Forelimb muscle (tissue), 1 donor: ENCODE measurements around the gene KIF25. TPM values are rescaled to one million over a fixed set of nuclear protein-coding genes. Genes with fewer than 3 reads are reported as not detected.
"Not testable (repeated sequence)": the region's sequence is repeated elsewhere in the genome, so short reads cannot be mapped to it uniquely, and the experiment has no call there.

ENCODE experiments used
- DNase-seq: peaks from one replicate; pipeline ENCODE4 v3.0.0-alpha.2; 2013; ENCODE audit warnings: low read depth
- polyA plus RNA-seq: library from polyadenylated mRNA; unstranded; fragments of 120-200 nt; gene quantifications from one replicate; pipeline ENCODE4 v1.2.1, GENCODE V29; 2013; ENCODE audit not compliant: insufficient read length

The KIF25 gene
- polyA plus RNA-seq, 1 donor: 0.73 TPM

GRCh38 chr6:167993831-167994230 lies 3.6 kb upstream of the KIF25 start:
- DNase-seq: no peak

DNA sequence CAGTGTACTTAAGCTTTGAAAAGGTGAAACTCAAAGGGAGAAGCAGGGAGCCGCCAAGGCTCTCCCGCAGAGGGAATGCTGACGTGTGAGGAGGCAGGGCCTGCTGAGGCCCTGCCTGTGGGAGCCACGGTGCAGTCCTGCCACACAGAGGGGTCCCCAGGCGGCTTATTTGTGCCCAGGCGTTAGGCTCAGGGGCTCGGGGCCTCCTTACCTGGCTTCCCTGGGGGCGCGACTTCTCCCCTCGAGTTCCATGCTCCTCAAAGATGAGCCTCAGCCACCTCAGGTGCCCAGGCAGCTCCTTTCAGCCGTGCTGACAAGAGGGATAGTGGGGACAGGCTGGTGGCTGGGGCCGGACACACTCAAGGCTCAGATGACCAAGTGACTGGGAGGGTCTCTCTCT lies 2.2 kb upstream of the KIF25 start:
- no peak for DNase-seq

DNA sequence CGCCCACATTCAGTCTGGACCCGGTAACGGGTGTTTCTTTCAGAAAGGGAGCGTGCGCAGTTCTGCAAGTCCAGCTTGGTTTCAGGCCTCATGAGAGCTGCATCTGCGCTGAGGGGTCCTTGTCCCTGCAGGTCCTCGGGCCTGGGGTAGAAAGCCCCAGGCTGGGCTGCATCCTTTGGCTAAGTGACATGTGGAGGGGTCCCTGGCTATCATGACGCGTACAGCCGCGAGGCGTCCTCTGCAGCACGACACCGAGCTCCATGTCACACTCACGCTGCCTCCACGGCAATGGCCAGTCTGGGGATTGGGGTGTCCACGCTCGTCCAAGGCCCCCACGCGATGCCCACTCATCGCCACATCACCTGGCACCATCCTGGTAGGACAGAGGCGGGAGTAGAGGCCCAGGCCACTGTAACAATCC lies 1.7 kb upstream of the KIF25 start:
- no peak for DNase-seq

GRCh38 chr6:167996424-167997199 lies 859 bp upstream of the KIF25 start:
- no peak for DNase-seq

- no peak for DNase-seq
These were observed 744 bp downstream of the KIF25 start for GRCh38 chr6:167998215-167998614.

DNA sequence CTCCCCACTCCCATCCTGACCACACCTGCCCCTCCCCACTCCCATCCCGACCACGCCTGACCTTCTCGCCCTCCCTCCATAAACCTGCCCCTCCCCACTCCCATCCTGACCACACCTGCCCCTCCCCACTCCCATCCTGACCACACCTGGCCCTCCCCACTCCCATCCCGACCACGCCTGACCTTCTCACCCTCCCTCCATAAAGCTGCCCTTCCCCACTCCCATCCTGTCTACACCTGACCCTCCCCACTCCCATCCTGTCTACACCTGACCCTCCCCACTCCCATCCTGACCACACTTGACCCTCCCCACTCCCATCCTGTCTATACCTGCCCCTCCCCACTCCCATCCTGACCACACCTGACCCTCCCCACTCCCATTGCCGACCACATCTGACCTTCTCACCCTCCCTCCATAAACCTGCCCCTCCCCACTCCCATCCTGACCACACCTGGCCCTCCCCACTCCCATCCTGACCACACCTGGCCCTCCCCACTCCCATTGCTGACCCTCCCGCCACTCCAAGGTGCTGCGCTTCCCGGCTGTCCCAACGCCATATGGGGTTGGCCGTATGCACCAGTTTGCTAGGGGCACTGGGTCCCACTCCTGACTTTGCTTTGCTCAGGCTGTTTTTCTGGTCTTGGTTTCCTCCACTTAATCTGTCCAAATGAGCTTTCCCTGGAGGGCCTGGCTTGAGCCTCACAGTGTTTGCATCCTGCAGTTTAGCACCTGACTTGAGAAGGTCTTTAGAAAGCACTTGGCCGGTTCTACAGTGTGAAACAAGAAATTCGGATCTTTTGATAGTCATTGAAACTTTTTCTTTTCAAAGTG lies 2.9 kb downstream of the KIF25 start:
- DNase-seq: no peak

DNA sequence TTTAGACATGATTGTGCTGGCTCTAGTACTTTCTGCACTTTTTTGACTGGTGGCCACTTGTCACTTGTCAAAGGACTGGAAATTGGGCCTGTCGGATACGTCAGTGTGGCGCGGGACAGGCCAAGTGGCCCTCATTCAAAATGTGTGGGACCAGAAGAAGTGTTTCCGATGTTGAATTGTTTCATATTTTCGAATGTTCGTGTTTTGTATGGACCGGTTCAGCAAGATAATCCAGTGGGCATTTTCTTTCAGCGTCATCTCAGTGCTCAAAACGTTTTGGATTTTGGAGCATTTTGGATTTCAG lies 3.5 kb downstream of the KIF25 start:
- no peak for DNase-seq

DNA sequence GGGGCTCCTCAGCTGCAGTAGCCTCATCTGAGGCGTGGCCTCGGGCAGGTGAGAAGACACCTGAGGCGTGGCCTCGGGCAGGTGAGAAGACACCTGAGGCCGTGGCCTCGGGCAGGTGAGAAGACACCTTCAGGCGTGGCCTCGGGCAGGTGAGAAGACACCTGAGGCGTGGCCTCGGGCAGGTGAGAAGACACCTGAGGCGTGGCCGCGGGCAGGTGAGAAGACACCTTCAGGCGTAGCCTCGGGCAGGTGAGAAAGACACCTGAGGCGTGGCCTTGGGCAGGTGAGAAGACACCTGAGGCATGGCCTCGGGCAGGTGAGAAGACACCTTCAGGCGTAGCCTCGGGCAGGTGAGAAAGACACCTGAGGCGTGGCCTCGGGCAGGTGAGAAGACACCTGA lies 4.0 kb downstream of the KIF25 start:
- DNase-seq: not testable (repeated sequence)

DNA sequence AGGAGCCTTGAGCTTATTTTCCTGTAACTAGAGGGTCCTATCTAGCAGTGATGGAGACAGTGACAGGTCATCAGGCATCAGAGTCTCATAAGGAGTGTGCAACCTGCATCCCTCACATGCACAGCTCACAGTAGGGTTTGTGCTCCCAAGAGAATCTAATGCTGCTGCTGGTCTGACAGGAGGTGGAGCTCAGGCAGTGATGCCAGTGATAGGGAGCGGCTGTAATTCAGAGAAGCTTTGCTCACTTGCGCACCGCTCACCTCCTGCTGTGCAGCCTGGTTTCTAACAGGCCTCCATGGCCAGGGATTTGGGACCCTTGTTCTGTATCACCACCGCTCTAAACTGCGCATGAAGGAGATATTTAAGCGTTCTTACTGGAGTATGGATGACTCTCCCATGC lies 5.3 kb downstream of the KIF25 start:
- no peak for DNase-seq

DNA sequence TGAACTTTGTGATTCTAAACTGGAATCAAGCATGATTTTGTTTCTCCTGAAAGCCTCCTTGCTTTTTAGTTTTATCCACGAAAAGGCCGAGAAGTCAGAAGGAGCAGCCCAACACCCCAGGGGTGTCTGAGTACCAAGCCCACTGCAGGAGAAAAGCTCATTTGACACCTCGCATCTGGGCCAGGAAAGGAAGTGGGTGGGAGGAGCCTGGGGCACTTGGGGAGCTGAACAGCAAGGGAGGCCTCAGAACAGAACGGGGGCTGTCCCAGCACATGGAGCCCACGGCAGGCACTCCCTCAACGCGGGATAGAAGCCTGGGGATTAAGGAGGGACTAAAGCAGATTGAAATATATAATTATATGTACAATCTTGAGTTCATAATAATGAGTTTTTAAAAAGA lies 6.6 kb downstream of the KIF25 start:
- no peak for DNase-seq

- no peak for DNase-seq
These were observed 7.5 kb downstream of the KIF25 start for GRCh38 chr6:168004945-168005344.

DNA sequence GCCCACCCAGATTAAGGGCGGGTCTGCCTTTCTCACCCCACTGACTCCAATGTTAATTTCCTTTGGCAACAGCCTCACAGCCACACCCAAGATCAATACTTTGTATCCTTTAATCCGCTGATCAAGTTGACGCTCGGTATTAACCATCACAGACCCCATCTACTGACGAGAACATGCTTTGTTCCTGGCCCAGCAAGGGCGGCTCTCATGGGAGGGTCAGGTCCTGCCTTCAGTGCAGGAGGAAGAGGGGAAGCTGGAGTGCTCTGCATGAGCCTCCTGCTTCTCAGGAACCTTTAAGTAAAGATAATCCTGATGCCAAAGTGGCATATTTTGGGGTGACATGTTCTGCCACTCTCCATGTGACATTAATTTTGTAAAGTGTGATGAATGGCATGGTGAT lies 8.3 kb downstream of the KIF25 start:
- no peak for DNase-seq

DNA sequence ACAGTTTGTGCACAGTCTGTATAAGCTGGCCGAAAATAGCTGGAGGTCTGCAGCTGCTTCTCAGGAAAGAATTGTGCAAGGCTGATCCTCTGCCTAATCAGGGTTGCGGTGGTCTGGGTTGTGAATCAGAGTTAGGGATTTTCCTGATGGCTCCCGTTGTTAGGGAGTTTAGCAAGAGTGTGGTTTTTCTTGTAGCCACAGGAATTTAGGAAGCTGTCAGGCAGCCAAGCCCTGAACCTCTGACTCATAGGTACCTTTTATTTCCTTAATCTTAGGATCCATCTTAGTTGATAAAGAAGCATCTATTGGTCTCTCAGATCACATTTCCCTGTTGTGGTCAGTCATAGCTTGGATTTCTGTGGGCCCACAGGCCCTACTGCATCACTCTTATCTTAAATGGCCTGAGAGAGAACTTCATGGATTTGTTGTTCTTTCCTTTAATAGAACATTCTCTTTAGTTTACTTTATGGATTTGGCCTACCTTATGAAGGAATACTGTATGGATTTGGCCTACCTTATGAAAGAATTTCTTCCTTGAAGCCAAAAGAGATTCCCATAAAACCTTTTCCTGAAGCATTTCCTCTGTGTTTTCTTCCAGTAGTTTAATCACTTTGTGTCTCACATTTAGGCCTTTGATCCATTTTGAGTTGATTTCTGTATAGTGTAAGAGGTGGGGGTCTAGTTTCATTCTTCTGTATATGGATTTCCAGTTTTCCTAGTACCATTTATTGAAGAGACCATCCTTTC lies 10.3 kb downstream of the KIF25 start:
- DNase-seq: no peak

DNA sequence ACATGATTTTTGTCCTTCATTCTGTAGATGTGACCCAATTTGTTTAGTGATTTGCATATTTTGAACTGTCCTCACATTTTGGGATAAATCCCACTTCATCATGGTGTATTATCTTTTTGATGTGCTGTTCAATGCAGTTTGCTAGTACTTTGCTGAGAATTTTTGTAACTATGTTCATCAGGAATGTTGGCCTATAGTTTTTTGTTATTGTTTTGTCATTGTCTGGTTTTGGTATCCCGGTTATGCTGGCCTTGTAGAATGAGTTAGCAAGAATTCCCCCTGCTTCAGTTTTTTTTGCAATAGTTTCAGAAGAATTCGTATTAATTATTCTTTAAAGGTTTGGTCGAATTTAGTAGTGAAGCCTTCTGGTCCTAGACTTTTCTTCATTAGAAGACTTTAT lies 11.9 kb downstream of the KIF25 start:
- DNase-seq: no peak

- DNase-seq: no peak
These were observed 13.8 kb downstream of the KIF25 start for GRCh38 chr6:168011291-168011690.

DNA sequence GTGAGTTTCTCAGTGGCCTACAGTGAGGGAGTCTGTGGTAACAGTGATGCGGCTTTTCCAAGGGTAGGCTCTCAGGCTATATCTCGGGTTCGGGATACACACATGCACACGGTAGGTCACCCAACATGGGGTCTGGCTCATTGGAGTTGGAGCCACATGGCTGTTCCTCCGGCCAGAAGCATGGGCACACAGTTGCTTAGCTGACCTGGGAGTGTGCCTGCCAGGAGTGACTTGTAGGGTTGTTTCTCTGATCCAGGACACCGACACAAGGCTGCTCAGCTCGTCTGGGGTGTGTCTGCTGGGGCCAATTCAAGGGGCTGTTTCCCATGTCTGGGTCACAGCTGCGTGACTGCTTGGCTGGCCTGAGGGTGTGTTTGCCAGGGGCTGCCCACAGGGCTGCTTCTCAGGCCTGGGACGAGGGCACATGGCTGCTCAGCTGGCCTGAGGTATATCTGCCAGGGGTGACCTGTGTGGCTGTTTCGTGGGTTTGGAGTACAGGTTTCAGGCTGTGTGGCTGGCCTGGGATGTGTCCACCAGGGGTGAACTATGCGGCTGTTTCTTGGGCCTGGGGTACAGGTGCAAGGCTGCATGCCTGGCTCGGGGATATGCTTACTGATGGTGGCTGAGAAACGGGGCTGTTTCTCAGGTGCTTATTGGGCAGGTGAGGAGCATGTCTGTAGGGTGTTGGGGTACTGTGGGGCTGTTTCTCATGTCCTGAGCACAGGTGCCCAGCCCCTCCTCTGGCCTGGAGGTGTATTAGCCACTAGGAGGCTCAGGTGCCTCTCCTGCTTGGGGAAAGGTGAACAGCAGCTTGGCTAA lies 15.2 kb downstream of the KIF25 start:
- DNase-seq: no peak

GRCh38 chr6:168013250-168013915 lies 15.9 kb downstream of the KIF25 start:
- DNase-seq: no peak

- no peak for DNase-seq
These were observed 17.0 kb downstream of the KIF25 start for GRCh38 chr6:168014428-168014827.

- DNase-seq: no peak
These were observed 17.5 kb downstream of the KIF25 start for GRCh38 chr6:168015009-168015408.

- no peak for DNase-seq
These were observed 18.2 kb downstream of the KIF25 start for GRCh38 chr6:168015482-168016175.
